Activated naive CD8-positive, alpha-beta T cell treated with anti-CD3 and anti-CD28 coated beads, Interleukin-2, amount 10 ng/mL, durations not matched to agents 7 days and 5 days (primary cell): ENCODE measurements around the gene GBP7. TPM values are rescaled to one million over a fixed set of nuclear protein-coding genes. Genes with fewer than 3 reads are reported as not detected.
A peak's percentile ranks its signal among the peaks of the same experiment; 100 is the strongest.
"Not testable (repeated sequence)": the region's sequence is repeated elsewhere in the genome, so short reads cannot be mapped to it uniquely, and the experiment has no call there.

Experiments used
- ATAC-seq: fragments of 150-1000 bp; cut with Tn5 transposase; one replicate; pipeline ENCODE4 v1.10.0; 2021; ENCODE audit warnings: low read depth, moderate library complexity
- POLR2A ChIA-PET: fragments of 350-600 bp; sonication (Branson Sonifier 250); formaldehyde crosslinking; loops from one replicate; lab custom pipeline; 2021; ENCODE audit warnings: antibody characterized with exemption; lab: Charles Lee
- DNase-seq: peaks from one replicate; pipeline ENCODE4 v3.0.0; 2021
- H3K27ac Mint-ChIP-seq: one replicate; pipeline ENCODE4 v1.8.0; 2022; ENCODE audit warnings: mild to moderate bottlenecking, mixed read lengths
- H3K27me3 Mint-ChIP-seq: one replicate; pipeline ENCODE4 v1.8.0; 2022; ENCODE audit warnings: mild to moderate bottlenecking, moderate library complexity, mixed read lengths
- H3K36me3 Mint-ChIP-seq: one replicate; pipeline ENCODE4 v1.8.0; 2021; ENCODE audit warnings: mild to moderate bottlenecking, mixed read lengths
- H3K4me1 Mint-ChIP-seq: one replicate; pipeline ENCODE4 v1.8.0; 2021; ENCODE audit warnings: mixed read lengths
- H3K4me3 Mint-ChIP-seq: one replicate; pipeline ENCODE4 v1.8.0; 2022; ENCODE audit warnings: mild to moderate bottlenecking, moderate library complexity, mixed read lengths
- H3K9me3 Mint-ChIP-seq: one replicate; pipeline ENCODE4 v1.8.0; 2021; ENCODE audit warnings: mixed read lengths
- total RNA-seq, 2 experiments: library from RNA; stranded (reverse); gene quantifications; one replicate each; pipeline ENCODE4 v1.2.3, GENCODE V29; 2021

The GBP7 gene
- total RNA-seq, 2 experiments from 2014 or later, result 0.11 to 0.28 TPM

DNA sequence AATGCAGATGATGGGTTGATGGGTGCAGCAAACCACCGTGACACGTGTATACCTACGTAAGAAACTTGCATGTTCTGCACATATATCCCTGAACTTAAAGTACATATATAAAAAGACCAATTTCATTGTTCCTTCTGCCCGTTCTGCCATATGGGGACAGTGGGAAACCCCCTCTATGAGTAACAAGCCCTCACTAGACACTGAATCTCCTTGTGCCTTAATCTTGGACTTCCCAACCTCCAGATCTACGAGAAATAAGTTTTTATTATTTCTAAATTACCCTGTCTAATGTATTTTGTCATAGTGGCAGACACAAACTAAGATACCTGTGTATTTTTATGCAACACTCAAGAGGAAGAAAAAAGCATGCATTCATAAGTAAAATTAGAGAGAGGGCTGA is 10.0 kb downstream of the GBP7 start:
- Mint-ChIP-seq H3K27me3 (no peaks in the 10 kb centered on the region), H3K4me3 (no peak overlapping the region), H3K36me3 (peaks cover 6% of the 10 kb centered on the region), H3K27ac (no peak overlapping the region), H3K9me3 (peaks cover 11% of the 10 kb centered on the region), H3K4me1 (peaks cover under 1% of the 10 kb centered on the region)
- no peak for ATAC-seq
- DNase-seq, result no peak
- POLR2A ChIA-PET, result no interaction called here

DNA sequence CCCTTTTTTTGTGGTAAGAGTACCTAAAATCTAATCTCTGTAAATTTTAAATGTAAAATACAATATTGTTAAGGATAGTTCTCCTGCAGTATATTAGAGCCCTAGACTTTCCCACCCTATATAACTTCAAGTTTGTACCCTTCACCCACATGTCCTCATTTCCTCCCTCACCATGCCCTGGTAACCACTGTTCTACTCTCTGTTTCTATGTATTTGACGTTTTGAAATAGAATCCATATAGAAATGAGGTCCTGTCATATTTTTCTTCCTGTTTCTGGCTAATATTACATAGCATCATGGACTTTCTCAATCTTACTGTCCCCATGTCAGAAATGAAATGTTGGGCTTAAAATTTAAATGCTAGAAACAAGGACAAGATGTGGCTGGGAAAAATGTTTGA is 24.8 kb downstream of the GBP7 start:
- H3K36me3 Mint-ChIP-seq, result peaks cover 11% of the 10 kb centered on the region
- ATAC-seq (no peak), DNase-seq (no peak)
- POLR2A ChIA-PET, result no interaction called here
- H3K27ac Mint-ChIP-seq, result no peak overlapping the region
- H3K4me1 Mint-ChIP-seq, result peaks cover 6% of the 10 kb centered on the region
- no peak overlapping the region for H3K4me3 Mint-ChIP-seq
- H3K27me3 Mint-ChIP-seq, result peaks cover 2% of the 10 kb centered on the region
- H3K9me3 Mint-ChIP-seq, result peaks cover 7% of the 10 kb centered on the region

DNA sequence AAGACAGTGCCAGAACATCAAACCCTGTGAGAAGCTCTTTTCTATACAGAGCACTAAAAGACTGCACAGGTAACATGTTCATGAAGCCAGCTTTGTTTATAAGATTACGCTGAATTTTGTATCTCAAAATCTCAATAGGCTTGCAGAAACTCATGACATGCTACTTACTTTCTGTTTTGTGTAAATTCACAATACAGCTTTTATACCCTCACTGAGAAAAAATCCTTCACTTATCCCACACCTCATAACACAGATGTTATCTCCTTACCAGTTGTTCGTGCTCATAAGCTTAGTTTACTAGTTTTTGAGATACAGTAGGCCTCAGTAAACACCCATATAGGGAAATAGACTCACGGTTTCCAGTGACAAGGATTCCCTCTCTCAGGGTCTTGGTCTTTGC is 25.8 kb downstream of the GBP7 start:
- DNase-seq (no peak), ATAC-seq (no peak)
- H3K27me3 Mint-ChIP-seq, result no peaks in the 10 kb centered on the region
- H3K36me3 Mint-ChIP-seq, result peaks cover 9% of the 10 kb centered on the region
- H3K4me1 Mint-ChIP-seq, result peaks cover 6% of the 10 kb centered on the region
- H3K4me3 Mint-ChIP-seq, result no peak overlapping the region
- H3K9me3 Mint-ChIP-seq, result peaks cover 2% of the 10 kb centered on the region
- POLR2A ChIA-PET, result interaction anchor here (1.0 kb wide), 1 partner anchor 23 kb away, joined by 3 read pairs; no protein-coding TSS in a partner anchor
- H3K27ac Mint-ChIP-seq, result no peak overlapping the region

DNA sequence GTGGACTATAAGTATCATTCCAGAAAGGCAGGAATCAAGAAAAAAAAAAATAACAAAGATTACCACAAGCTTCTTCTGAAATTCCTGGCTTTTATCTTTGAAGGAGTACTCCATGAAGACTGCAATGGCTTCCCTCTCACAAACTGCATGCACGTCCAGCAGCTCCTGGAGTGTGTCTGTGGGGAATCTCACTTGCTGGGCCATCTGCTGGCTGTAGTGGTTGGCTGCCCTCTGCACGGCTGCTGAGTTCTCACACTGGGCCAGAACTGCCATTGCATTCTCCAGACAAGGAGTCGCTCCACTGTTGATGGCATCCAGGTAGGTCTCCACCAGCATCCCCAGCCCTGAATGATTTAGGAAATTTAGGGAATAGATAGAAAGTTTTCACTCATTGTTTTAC is 26.6 kb downstream of the GBP7 start:
- Mint-ChIP-seq H3K4me3 (no peak overlapping the region), H3K9me3 (peaks cover 2% of the 10 kb centered on the region), H3K27ac (no peak overlapping the region), H3K36me3 (peaks cover 9% of the 10 kb centered on the region), H3K4me1 (peaks cover 6% of the 10 kb centered on the region), H3K27me3 (no peaks in the 10 kb centered on the region)
- POLR2A ChIA-PET, result no interaction called here
- DNase-seq (no peak), ATAC-seq (no peak)

DNA sequence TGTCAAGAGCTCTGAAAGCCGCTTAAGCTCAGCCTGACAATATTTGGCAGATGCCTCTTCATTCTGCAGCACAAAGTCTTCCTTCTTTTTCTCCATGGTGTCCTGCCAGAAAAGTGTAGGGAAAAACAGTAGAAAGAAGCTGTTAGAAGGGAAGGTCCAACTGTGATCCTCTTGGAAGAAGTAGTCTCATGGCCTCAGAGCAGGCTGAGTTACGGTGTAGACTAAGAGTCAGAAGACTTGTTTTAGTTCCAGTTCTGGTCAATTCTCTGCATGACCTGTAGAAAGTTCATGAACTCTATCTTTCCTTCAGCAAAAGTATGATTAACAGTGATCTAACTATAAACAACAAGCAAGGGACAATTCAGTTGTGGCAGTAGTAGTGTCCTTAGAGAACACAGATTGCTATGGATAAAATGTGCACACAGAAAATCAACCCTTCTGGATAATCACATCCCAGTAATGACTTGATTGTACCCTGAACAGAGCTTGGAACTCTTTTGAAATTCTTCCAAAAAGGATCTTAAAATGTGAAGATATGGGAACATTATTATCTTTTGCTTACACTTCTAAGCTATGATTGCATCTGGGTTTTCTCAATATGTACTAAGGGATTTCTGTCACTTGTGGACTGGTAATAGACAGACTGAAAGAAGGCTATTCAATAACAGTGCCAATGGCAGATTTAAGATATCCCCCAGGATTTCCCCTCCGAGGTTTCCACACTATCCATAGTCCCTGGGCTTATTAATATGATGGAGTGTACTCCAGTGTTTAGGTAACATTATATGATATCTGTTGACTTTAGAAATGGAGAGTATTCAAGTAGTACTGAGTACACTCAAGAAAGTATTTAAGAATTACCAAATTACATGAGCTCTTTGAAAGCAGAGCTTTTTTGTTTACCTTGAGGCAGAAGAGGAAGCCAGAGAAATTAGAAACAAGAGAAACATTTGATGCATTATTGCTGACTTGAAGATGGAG is 27.8 kb downstream of the GBP7 start:
- Mint-ChIP-seq H3K27me3 (no peaks in the 10 kb centered on the region), H3K27ac (no peak overlapping the region), H3K9me3 (no peaks in the 10 kb centered on the region), H3K4me3 (no peak overlapping the region), H3K4me1 (peaks cover 7% of the 10 kb centered on the region), H3K36me3 (peaks cover 8% of the 10 kb centered on the region)
- no peak for ATAC-seq
- no peak for DNase-seq
- POLR2A ChIA-PET, result no interaction called here

DNA sequence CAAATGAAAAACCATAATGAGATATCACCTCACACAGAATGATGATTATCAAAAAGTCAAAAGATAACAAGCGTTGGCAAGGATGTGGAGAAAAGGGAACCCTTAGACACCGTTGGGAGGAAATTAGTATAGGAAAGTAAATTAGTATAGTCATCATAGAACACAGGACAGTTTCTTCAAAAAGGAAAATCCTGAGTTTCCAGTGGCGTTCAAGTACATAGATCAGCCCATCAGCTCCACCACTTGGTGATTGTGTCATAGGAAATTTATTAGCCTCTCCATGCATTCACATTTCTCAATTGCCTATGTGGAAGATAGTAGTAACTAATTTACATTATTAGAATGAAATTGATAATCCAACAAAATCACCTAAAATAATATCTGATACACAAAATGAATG is 29.1 kb downstream of the GBP7 start:
- Mint-ChIP-seq H3K4me3 (no peak overlapping the region), H3K4me1 (peaks cover 8% of the 10 kb centered on the region)
- ATAC-seq, result no peak

DNA sequence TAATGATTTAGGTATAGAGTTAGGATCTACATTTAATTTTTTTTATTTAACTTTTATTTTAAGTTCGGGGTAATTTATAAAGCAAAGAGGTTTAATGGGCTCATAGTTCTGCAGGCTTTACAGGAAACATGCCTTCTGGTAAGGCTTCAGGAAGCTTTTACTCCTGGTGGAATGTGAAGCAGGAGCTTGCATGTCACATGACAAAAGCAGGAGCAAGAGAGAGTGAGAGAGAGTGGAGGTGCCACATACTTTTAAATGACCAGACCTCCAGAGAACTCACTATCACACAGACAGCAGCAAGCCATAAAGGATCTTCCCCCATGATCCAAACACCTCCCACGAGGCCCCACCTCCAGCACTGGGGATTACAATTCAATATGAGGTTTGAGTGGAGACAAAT is 32.3 kb downstream of the GBP7 start:
- POLR2A ChIA-PET, result interaction anchor here (1.0 kb wide), 1 partner anchor 16 kb away, joined by 4 read pairs; no protein-coding TSS in a partner anchor
- ATAC-seq, result no peak
- Mint-ChIP-seq H3K27me3 (no peaks in the 10 kb centered on the region), H3K27ac (no peak overlapping the region), H3K4me1 (peaks cover 6% of the 10 kb centered on the region), H3K36me3 (peaks cover 14% of the 10 kb centered on the region), H3K9me3 (no peaks in the 10 kb centered on the region), H3K4me3 (no peak overlapping the region)
- no peak for DNase-seq

More for the DNA sequence above, 29.1 kb downstream of the GBP7 start:
- H3K27ac Mint-ChIP-seq, result no peak overlapping the region
- peaks cover 8% of the 10 kb centered on the region for H3K36me3 Mint-ChIP-seq
- DNase-seq, result no peak
- POLR2A ChIA-PET, result no interaction called here
- no peaks in the 10 kb centered on the region for H3K9me3 Mint-ChIP-seq
- H3K27me3 Mint-ChIP-seq, result no peaks in the 10 kb centered on the region

DNA sequence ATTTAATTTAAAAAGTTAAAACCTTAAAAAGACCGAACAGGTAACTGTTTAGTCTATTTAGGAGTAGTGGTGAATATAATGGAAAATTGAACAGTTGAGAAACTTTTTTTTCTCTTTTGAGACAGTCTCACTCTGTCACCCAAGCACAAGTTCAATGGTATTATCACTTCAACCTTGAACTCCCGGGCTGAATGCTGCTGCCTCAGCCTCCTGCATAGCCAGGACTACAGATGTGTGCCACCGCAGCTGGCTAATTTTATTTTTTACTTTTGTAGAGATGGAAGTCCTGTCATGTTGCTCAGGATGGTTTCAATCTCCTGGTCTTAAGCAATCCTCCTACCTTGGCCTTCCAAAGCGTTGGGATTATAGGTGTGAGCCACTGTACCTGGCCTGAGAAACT is 33.6 kb downstream of the GBP7 start:
- Mint-ChIP-seq H3K36me3 (peaks cover 21% of the 10 kb centered on the region), H3K4me1 (peaks cover 6% of the 10 kb centered on the region), H3K27ac (no peak overlapping the region), H3K27me3 (no peaks in the 10 kb centered on the region), H3K4me3 (no peak overlapping the region), H3K9me3 (peaks cover 5% of the 10 kb centered on the region)
- DNase-seq (no peak), ATAC-seq (no peak)
- POLR2A ChIA-PET, result no interaction called here

DNA sequence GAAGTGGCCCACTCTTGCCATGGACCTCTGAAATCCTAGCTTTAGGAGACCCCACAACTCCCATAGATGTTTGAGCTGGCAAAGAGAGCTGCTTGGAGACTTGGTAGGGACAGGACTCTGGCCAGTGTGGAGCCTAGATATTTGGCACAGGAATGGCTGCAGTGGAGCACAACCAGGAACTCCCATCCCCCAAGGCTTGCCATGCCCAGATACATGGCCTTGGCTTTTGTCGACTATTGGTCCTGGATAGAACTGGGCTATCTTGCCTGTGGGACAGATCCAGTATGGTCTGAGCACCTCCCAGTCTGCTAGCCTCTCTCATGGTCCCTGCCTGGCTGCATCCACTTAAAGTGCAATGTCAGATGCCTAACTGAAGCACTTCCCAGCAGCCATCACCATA is 42.1 kb downstream of the GBP7 start:
- DNase-seq (no peak), ATAC-seq (no peak)
- H3K4me1 Mint-ChIP-seq, result peaks cover 13% of the 10 kb centered on the region
- H3K27ac Mint-ChIP-seq, result no peak overlapping the region
- no peaks in the 10 kb centered on the region for H3K27me3 Mint-ChIP-seq
- H3K9me3 Mint-ChIP-seq, result peaks cover 13% of the 10 kb centered on the region
- peaks cover 20% of the 10 kb centered on the region for H3K36me3 Mint-ChIP-seq
- H3K4me3 Mint-ChIP-seq, result no peak overlapping the region
- POLR2A ChIA-PET, result no interaction called here

DNA sequence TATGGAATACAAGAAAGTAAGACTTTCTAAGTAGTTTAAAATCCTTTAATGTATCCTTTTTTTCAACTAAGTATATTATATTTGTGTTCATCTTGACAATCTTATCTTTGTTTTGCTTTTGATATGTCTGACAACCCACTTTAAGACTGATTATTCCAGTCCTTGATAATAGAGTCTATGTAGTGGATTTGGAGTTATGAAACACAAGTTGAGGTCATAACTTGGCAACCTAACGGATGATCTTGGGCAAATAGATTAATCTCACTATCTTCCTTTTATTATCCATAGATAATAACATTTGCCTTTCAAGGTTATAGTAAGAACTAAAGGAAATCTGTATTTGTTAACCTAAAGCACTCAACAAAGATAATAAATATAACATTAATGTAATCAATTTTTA is 45.1 kb downstream of the GBP7 start:
- ATAC-seq, result no peak
- no peaks in the 10 kb centered on the region for H3K27me3 Mint-ChIP-seq

DNA sequence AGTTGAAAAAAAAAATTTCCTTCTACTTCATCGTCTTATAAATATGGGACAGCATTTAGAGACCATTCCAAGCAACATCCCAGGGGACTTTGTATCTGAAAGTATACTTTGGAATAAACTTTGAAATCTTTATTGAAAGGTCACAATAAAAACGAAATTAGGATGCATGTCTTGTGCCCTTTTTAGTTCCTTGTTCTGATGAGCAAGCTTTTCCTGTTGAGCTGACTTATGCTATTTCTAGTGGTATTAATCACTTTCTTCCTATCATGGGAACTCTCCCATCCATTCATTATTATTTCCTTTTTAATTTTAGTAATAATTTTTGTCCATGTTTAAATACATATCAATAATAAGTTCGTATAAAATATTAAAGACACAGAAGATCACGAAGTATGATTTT is 45.9 kb downstream of the GBP7 start:
- Mint-ChIP-seq H3K36me3 (peaks cover 8% of the 10 kb centered on the region), H3K4me3 (no peak overlapping the region), H3K27ac (peak overlapping the region; percentile 19), H3K27me3 (no peaks in the 10 kb centered on the region), H3K4me1 (peaks cover 29% of the 10 kb centered on the region), H3K9me3 (peaks cover 2% of the 10 kb centered on the region)
- POLR2A ChIA-PET, result no interaction called here
- DNase-seq (no peak), ATAC-seq (no peak)

More for the DNA sequence above, 45.1 kb downstream of the GBP7 start:
- H3K27ac Mint-ChIP-seq, result no peak overlapping the region
- DNase-seq, result no peak
- no peak overlapping the region for H3K4me3 Mint-ChIP-seq
- peaks cover 9% of the 10 kb centered on the region for H3K36me3 Mint-ChIP-seq
- H3K9me3 Mint-ChIP-seq, result peaks cover 5% of the 10 kb centered on the region
- POLR2A ChIA-PET, result no interaction called here
- peaks cover 29% of the 10 kb centered on the region for H3K4me1 Mint-ChIP-seq

DNA sequence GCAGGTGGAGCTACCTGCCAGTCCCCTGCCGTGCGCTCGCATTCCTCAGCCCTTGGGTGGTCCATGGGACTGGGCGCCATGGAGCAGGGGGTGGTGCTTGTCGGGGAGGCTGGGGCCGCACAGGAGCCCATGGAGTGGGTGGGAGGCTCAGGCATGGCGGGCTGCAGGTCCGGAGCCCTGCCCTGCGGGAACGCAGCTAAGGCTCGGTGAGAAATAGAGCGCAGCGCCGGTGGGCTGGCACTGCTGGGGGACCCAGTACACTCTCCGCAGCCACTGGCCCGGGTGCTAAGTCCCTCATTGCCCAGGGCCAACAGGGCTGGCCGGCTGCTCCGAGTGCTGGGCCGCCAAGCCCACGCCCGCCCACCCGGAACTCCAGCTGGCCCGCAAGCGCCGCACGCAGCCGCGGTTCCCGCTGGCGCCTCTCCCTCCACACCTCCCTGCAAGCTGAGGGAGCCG is 47.8 kb downstream of the GBP7 start:
- H3K4me1 Mint-ChIP-seq, result peaks cover 39% of the 10 kb centered on the region
- not testable (repeated sequence) for H3K27ac Mint-ChIP-seq
- POLR2A ChIA-PET, result interaction anchor here (0.6 to 5.6 kb wide), 13 partner anchors 59 to 323 kb away, joined by 3 to 109 read pairs (median 11); partner anchors contain the start of genes GBP1, GBP4 and GBP5

DNA sequence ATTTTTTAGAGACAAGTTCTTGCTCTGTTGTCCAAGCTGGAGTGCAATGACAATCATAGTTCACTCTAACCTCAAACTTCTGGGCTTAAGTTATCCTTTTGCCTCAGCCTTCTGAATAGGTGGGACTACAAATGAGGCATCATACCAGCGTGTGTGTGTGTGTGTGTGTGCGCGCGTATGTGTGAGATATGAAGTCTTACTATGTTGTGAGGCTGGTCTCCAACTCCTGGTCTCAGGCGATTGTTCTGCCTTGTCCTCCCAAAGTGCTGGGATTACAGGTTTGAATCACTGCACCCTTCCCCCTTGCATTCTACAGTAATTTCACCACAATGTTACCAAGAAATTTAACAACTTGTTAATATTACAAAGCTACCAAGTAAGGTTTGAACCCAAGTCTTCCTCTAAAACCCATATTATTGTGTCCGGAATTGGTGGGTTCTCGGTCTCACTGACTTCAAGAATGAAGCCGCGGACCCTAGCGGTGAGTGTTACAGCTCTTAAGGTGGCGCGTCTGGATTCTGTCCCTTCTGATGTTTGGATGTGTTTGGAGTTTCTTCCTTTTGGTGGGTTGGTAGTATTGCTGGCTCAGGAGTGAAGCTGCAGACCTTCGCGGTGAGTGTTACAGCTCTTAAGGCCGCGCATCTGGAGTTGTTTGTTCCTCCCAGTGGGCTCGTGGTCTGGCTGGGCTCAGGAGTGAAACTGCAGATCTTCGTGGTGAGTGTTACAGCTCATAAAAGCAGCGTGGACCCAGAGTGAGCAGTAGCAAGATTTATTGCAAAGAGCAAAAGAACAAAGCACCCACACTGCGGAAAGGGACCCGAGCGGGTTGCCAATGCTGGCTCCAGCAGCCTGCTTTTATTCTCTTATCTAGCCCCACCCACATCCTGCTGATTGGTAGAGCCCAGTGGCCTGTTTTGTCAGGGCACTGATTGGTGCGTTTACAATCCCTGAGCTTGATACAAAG is 48.9 kb downstream of the GBP7 start:
- H3K9me3 Mint-ChIP-seq, H3K27me3 Mint-ChIP-seq: not testable (repeated sequence)
- Mint-ChIP-seq H3K4me3 (peak overlapping the region; percentile 84), H3K4me1 (peaks cover 46% of the 10 kb centered on the region), H3K27ac (peak overlapping the region; percentile 98), H3K36me3 (peaks cover 20% of the 10 kb centered on the region)
- ATAC-seq (peak; percentile 31), DNase-seq (peak; percentile 79)
- POLR2A ChIA-PET, result interaction anchor here (0.8 to 5.6 kb wide), 24 partner anchors 11 to 324 kb away, joined by 3 to 109 read pairs (median 4); partner anchors contain the start of genes GBP1, GBP3, GBP4 and GBP5

More for the DNA sequence above, 47.8 kb downstream of the GBP7 start:
- ATAC-seq, DNase-seq, H3K9me3 Mint-ChIP-seq, H3K4me3 Mint-ChIP-seq, H3K27me3 Mint-ChIP-seq: not testable (repeated sequence)
- H3K36me3 Mint-ChIP-seq, result peaks cover 12% of the 10 kb centered on the region
